DOHH2 (cell line): ENCODE results near the gene PPHLN1.

Source experiments
- EZH2phosphoT487 ChIP-seq: fragments of 200-600 bp; sonication (generic); IDR thresholded peaks from 2 replicates; pipeline ENCODE4 v1.6.1; 2017; ENCODE audit warnings: borderline replicate concordance, mild to moderate bottlenecking, antibody characterized with exemption, low read length, moderate library complexity, mixed read lengths
- TF ChIP-seq, protein P1 (sequence below): fragments of 200-600 bp; sonication (generic); IDR thresholded peaks from one replicate; pipeline ENCODE4 v1.5.1; 2014; ENCODE audit warnings: antibody characterized with exemption, mild to moderate bottlenecking, low read depth, low read length; ENCODE audit not compliant: poor library complexity, severe bottlenecking

DNA sequence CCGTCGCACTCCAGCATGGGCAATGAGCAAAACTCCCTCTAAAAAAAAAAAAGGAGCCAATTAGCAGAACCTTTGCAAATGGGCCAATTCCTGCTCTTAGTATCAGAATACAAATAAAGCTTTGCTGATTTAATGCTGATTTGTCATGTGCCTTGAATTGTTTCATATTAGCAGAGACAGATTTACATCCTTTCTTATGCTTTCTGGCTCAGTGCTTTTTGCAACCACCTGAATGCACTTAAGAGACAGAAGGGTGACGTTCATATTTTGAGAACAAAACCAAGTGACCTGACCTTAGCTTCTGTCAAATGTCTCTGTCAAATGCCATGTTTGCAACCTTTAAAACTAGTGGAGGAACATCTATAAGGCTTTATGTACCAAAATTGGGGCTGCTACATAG is 44.1 kb upstream of the PPHLN1 start:
- TF ChIP-seq, protein P1, sequence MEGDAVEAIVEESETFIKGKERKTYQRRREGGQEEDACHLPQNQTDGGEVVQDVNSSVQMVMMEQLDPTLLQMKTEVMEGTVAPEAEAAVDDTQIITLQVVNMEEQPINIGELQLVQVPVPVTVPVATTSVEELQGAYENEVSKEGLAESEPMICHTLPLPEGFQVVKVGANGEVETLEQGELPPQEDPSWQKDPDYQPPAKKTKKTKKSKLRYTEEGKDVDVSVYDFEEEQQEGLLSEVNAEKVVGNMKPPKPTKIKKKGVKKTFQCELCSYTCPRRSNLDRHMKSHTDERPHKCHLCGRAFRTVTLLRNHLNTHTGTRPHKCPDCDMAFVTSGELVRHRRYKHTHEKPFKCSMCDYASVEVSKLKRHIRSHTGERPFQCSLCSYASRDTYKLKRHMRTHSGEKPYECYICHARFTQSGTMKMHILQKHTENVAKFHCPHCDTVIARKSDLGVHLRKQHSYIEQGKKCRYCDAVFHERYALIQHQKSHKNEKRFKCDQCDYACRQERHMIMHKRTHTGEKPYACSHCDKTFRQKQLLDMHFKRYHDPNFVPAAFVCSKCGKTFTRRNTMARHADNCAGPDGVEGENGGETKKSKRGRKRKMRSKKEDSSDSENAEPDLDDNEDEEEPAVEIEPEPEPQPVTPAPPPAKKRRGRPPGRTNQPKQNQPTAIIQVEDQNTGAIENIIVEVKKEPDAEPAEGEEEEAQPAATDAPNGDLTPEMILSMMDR, result no peak
- TF ChIP-seq EZH2phosphoT487, result no peak
